WTC11 (cell line): ENCODE measurements around the gene GDAP1L1. TPM values are rescaled to one million over a fixed set of nuclear protein-coding genes. Genes with fewer than 3 reads are reported as not detected.
A peak's percentile ranks its signal among the peaks of the same experiment; 100 is the strongest.
"Not testable (repeated sequence)": the region's sequence is repeated elsewhere in the genome, so short reads cannot be mapped to it uniquely, and the experiment has no call there.

Source experiments
- ATAC-seq: fragments of 200-7000 bp; cut with Tn5 transposase; 2 replicates; pipeline ENCODE4 v1.10.0; 2021; ENCODE audit warnings: mild to moderate bottlenecking, moderate library complexity
- CTCF ChIA-PET: fragments of 300-600 bp; sonication (Branson Sonifier 250); formaldehyde crosslinking; loops from one replicate; lab custom pipeline; 2021; ENCODE audit warnings: antibody characterized with exemption; lab: Charles Lee
- POLR2A ChIA-PET: fragments of 350-600 bp; sonication (Branson Sonifier 250); formaldehyde crosslinking; loops from one replicate; lab custom pipeline; 2021; ENCODE audit warnings: antibody characterized with exemption; lab: Charles Lee
- DNase-seq: peaks from one replicate; pipeline ENCODE4 v3.0.0; 2021; ENCODE audit warnings: low spot score
- H3K27ac Mint-ChIP-seq: 2 replicates; pipeline ENCODE4 v1.8.0; 2021; ENCODE audit warnings: mixed read lengths
- H3K27me3 Mint-ChIP-seq: 2 replicates; pipeline ENCODE4 v1.8.0; 2021; ENCODE audit warnings: low read depth, mild to moderate bottlenecking, moderate library complexity, mixed read lengths
- H3K36me3 Mint-ChIP-seq: 2 replicates; pipeline ENCODE4 v1.8.0; 2021; ENCODE audit warnings: mixed read lengths
- H3K4me1 Mint-ChIP-seq: 2 replicates; pipeline ENCODE4 v1.8.0; 2022; ENCODE audit warnings: mixed read lengths
- H3K4me3 Mint-ChIP-seq: 2 replicates; pipeline ENCODE4 v1.8.0; 2021; ENCODE audit warnings: mild to moderate bottlenecking, moderate library complexity, mixed read lengths
- H3K9me3 Mint-ChIP-seq: 2 replicates; pipeline ENCODE4 v1.8.0; 2021; ENCODE audit warnings: mixed read lengths
- HMGA2 ChIP-seq: fragments of 250-450 bp; sonication (Bioruptor Pico); IDR thresholded peaks from 2 replicates; pipeline ENCODE4 v1.4.0; 2021; ENCODE audit warnings: mild to moderate bottlenecking, moderate library complexity
- NFYB ChIP-seq: sonication (generic); formaldehyde crosslinking; conservative IDR thresholded peaks from 2 replicates; pipeline ENCODE4 v1.8.0; 2022; ENCODE audit warnings: low read depth, missing genetic modification reagents
- RELA ChIP-seq: sonication (generic); formaldehyde crosslinking; IDR thresholded peaks from 2 replicates; pipeline ENCODE4 v1.8.1; 2022; ENCODE audit warnings: missing genetic modification reagents, mild to moderate bottlenecking, borderline replicate concordance
- ZNF423 ChIP-seq: fragments of 250-450 bp; sonication (Bioruptor Pico); IDR thresholded peaks from 2 replicates; pipeline ENCODE4 v2.1.2; 2022; ENCODE audit warnings: mild to moderate bottlenecking, moderate library complexity
- total RNA-seq: library from RNA; stranded (reverse); gene quantifications from 3 replicates; pipeline ENCODE4 v1.2.3, GENCODE V29; 2021
- TF ChIP-seq, protein P1 (sequence below): sonication (generic); formaldehyde crosslinking; IDR thresholded peaks from 2 replicates; pipeline ENCODE4 v1.8.1; 2022; ENCODE audit warnings: mild to moderate bottlenecking, missing genetic modification reagents, moderate library complexity, borderline replicate concordance
- TF ChIP-seq, protein P2 (sequence below): fragments of 250-450 bp; sonication (Bioruptor Pico); IDR thresholded peaks from 2 replicates; pipeline ENCODE4 v2.1.2; 2022; ENCODE audit warnings: mild to moderate bottlenecking, moderate library complexity
- TF ChIP-seq, protein P3 (sequence below): fragments of 250-450 bp; sonication (Bioruptor Pico); IDR thresholded peaks from 2 replicates; pipeline ENCODE4 v1.9.0; 2021; ENCODE audit warnings: mild to moderate bottlenecking, borderline replicate concordance
- TF ChIP-seq, protein P4 (sequence below): sonication (generic); formaldehyde crosslinking; IDR thresholded peaks from 2 replicates; pipeline ENCODE4 v1.8.0; 2023; ENCODE audit warnings: missing genetic modification reagents
- TF ChIP-seq, protein P5 (sequence below): sonication (generic); formaldehyde crosslinking; IDR thresholded peaks from 2 replicates; pipeline ENCODE4 v1.8.0; 2023; ENCODE audit warnings: mild to moderate bottlenecking, missing genetic modification reagents

GDAP1L1 gene
- total RNA-seq, 1 experiment from 2014 or later = 7.5 TPM

DNA sequence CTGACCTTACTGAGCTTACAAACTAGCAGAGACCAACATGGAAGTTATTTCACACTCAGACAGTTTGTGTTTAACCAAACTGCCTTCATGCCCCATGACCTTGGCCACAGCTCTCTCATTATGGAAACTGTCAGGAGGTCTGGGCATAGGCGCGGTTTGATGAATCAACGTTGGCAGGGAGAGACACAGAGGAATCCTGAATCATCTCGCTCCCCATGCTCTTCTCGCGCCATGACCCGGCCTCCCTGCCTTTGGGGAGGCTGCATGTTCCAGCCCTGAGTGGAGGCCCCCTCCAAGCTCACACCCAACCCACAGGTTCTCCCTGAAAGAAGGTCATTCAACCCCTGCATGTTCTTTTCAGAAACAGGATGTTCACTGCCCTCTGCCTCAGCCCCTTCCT, 15.9 kb upstream of the GDAP1L1 start (continued):
- TF ChIP-seq RELA (no peak), NFYB (no peak)
- TF ChIP-seq, protein P1, sequence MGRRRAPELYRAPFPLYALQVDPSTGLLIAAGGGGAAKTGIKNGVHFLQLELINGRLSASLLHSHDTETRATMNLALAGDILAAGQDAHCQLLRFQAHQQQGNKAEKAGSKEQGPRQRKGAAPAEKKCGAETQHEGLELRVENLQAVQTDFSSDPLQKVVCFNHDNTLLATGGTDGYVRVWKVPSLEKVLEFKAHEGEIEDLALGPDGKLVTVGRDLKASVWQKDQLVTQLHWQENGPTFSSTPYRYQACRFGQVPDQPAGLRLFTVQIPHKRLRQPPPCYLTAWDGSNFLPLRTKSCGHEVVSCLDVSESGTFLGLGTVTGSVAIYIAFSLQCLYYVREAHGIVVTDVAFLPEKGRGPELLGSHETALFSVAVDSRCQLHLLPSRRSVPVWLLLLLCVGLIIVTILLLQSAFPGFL = no peak
- TF ChIP-seq, protein P2, sequence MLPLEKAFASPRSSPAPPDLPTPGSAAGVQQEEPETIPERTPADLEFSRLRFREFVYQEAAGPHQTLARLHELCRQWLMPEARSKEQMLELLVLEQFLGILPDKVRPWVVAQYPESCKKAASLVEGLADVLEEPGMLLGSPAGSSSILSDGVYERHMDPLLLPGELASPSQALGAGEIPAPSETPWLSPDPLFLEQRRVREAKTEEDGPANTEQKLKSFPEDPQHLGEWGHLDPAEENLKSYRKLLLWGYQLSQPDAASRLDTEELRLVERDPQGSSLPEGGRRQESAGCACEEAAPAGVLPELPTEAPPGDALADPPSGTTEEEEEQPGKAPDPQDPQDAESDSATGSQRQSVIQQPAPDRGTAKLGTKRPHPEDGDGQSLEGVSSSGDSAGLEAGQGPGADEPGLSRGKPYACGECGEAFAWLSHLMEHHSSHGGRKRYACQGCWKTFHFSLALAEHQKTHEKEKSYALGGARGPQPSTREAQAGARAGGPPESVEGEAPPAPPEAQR (CRISPR knock-in tag) = no peak
- TF ChIP-seq, all 79 proteins: peak for 0

DNA sequence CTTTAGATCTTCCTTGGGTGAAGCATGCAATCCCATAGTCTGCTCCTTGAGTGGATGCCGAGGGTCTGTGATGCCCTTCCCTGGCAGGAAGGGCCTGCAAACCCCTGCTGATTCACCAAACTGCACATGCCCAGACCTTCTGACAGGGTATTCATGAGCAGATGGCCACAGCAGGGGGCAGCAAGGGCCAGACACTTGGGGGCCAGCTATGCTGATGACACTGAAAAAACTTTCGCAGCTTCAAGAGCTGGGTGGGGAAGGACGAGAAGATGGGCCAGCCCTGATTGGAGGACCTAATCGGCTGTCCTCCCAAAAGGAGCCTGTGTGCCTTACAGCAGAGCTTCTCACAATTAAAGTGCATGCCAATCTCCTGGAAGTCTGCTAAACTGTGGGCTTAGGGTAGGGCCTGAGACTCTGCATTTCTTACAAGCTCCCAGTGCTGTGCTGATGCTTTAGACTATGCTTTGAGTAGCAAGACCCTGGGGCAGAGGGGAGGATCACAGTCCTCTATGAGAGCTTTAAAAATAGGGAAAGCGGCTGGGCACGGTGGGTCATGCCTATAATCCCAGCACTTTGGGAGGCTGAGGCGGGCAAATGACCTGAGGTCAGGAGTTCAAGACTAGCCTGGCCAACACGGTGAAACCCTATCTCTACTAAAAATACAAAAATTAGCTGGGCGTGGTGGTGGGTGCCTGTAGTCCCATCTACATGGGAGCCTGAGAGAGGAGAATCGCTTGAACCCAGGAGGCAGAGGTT, 15.2 kb upstream of the GDAP1L1 start:
- H3K4me3 Mint-ChIP-seq = no peak overlapping the region
- ATAC-seq (peak; percentile 75), DNase-seq (peak; percentile 46)
- TF ChIP-seq, protein P3, sequence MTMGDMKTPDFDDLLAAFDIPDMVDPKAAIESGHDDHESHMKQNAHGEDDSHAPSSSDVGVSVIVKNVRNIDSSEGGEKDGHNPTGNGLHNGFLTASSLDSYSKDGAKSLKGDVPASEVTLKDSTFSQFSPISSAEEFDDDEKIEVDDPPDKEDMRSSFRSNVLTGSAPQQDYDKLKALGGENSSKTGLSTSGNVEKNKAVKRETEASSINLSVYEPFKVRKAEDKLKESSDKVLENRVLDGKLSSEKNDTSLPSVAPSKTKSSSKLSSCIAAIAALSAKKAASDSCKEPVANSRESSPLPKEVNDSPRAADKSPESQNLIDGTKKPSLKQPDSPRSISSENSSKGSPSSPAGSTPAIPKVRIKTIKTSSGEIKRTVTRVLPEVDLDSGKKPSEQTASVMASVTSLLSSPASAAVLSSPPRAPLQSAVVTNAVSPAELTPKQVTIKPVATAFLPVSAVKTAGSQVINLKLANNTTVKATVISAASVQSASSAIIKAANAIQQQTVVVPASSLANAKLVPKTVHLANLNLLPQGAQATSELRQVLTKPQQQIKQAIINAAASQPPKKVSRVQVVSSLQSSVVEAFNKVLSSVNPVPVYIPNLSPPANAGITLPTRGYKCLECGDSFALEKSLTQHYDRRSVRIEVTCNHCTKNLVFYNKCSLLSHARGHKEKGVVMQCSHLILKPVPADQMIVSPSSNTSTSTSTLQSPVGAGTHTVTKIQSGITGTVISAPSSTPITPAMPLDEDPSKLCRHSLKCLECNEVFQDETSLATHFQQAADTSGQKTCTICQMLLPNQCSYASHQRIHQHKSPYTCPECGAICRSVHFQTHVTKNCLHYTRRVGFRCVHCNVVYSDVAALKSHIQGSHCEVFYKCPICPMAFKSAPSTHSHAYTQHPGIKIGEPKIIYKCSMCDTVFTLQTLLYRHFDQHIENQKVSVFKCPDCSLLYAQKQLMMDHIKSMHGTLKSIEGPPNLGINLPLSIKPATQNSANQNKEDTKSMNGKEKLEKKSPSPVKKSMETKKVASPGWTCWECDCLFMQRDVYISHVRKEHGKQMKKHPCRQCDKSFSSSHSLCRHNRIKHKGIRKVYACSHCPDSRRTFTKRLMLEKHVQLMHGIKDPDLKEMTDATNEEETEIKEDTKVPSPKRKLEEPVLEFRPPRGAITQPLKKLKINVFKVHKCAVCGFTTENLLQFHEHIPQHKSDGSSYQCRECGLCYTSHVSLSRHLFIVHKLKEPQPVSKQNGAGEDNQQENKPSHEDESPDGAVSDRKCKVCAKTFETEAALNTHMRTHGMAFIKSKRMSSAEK = no peak
- TF ChIP-seq, protein P4, sequence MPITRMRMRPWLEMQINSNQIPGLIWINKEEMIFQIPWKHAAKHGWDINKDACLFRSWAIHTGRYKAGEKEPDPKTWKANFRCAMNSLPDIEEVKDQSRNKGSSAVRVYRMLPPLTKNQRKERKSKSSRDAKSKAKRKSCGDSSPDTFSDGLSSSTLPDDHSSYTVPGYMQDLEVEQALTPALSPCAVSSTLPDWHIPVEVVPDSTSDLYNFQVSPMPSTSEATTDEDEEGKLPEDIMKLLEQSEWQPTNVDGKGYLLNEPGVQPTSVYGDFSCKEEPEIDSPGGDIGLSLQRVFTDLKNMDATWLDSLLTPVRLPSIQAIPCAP (CRISPR knock-in tag) = no peak
- peak; percentile 71 for TF ChIP-seq ZNF423
- TF ChIP-seq, protein P5, sequence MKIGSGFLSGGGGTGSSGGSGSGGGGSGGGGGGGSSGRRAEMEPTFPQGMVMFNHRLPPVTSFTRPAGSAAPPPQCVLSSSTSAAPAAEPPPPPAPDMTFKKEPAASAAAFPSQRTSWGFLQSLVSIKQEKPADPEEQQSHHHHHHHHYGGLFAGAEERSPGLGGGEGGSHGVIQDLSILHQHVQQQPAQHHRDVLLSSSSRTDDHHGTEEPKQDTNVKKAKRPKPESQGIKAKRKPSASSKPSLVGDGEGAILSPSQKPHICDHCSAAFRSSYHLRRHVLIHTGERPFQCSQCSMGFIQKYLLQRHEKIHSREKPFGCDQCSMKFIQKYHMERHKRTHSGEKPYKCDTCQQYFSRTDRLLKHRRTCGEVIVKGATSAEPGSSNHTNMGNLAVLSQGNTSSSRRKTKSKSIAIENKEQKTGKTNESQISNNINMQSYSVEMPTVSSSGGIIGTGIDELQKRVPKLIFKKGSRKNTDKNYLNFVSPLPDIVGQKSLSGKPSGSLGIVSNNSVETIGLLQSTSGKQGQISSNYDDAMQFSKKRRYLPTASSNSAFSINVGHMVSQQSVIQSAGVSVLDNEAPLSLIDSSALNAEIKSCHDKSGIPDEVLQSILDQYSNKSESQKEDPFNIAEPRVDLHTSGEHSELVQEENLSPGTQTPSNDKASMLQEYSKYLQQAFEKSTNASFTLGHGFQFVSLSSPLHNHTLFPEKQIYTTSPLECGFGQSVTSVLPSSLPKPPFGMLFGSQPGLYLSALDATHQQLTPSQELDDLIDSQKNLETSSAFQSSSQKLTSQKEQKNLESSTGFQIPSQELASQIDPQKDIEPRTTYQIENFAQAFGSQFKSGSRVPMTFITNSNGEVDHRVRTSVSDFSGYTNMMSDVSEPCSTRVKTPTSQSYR (CRISPR knock-in tag) = no peak
- H3K9me3 Mint-ChIP-seq = no peaks in the 10 kb centered on the region
- peaks cover 19% of the 10 kb centered on the region for H3K4me1 Mint-ChIP-seq
- ChIA-PET POLR2A (no interaction called here), CTCF (interaction anchor here (0.5 to 6.2 kb wide), 7 partner anchors 9 to 156 kb away, joined by 3 to 45 read pairs (median 5); partner anchors contain the start of gene FITM2)
- peak overlapping the region; percentile 79; the same call in 1 of the 2 replicates for H3K27ac Mint-ChIP-seq
- H3K36me3 Mint-ChIP-seq = no peaks in the 10 kb centered on the region
- no peaks in the 10 kb centered on the region for H3K27me3 Mint-ChIP-seq

DNA sequence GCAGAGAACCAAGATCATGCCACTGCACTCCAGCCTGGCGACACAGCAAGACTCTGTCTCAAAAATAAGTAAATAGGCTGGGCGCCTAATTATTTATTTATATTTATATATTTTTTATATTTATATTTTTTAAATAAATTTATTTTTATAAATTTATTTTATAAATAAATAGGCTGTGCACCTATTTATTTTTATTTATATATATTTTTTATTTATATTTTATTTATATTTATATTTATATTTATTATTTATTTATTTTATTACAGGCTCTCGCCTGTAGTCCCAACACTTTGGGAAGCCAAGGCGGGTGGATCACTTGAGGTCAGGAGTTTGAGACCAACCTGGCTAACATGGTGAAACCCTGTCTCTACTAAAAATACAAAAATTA, 14.6 kb upstream of the GDAP1L1 start:
- H3K4me3 Mint-ChIP-seq, H3K27me3 Mint-ChIP-seq, H3K9me3 Mint-ChIP-seq, H3K36me3 Mint-ChIP-seq: not testable (repeated sequence)
- CTCF ChIA-PET = interaction anchor here (1.1 to 6.2 kb wide), 7 partner anchors 9 to 156 kb away, joined by 3 to 45 read pairs (median 9); partner anchors contain the start of gene FITM2
- peak; percentile 99 for TF ChIP-seq HMGA2 (CRISPR knock-in tag)
- TF ChIP-seq, all 79 proteins: peak for 1; not testable (repeated sequence) for 78
- POLR2A ChIA-PET = interaction anchor here (1.3 kb wide), 1 partner anchor 22 kb away, joined by 3 read pairs; the partner anchor contains the start of gene OSER1
- DNase-seq, ATAC-seq, H3K27ac Mint-ChIP-seq: not testable (repeated sequence)
- peaks cover 19% of the 10 kb centered on the region for H3K4me1 Mint-ChIP-seq
